IPS-20b (cell line): ENCODE results near the gene TMCC3.

ENCODE experiments used
- H3K27ac ChIP-seq: one replicate; pipeline ENCODE4 v1.5.1; 2013; ENCODE audit warnings: low read length
- H3K27me3 ChIP-seq: 2 replicates; pipeline ENCODE4 v1.6.1; 2013; ENCODE audit warnings: mild to moderate bottlenecking, low read length, inconsistent platforms; ENCODE audit not compliant: insufficient read depth
- H3K36me3 ChIP-seq: 2 replicates; pipeline ENCODE4 v1.6.1; 2013; ENCODE audit warnings: low read depth, mild to moderate bottlenecking, inconsistent platforms, low read length, moderate library complexity; ENCODE audit not compliant: insufficient read depth
- H3K4me1 ChIP-seq: 2 replicates; pipeline ENCODE4 v1.6.1; 2013; ENCODE audit warnings: mild to moderate bottlenecking, control low read depth, inconsistent platforms, low read length, moderate library complexity; ENCODE audit not compliant: insufficient read depth
- H3K4me3 ChIP-seq: 2 replicates; pipeline ENCODE4 v1.5.1; 2013; ENCODE audit warnings: mild to moderate bottlenecking, low read length, inconsistent platforms
- H3K9ac ChIP-seq: 2 replicates; pipeline ENCODE4 v1.6.1; 2013; ENCODE audit warnings: low read depth, mild to moderate bottlenecking, inconsistent platforms, low read length, moderate library complexity
- H3K9me3 ChIP-seq: 2 replicates; pipeline ENCODE4 v1.6.1; 2013; ENCODE audit warnings: mild to moderate bottlenecking, low read depth, low read length, inconsistent platforms; ENCODE audit not compliant: insufficient read depth

The TMCC3 gene

GRCh38 chr12:94644141-94644979 lies 6.0 kb downstream of the TMCC3 start:
- Histone ChIP-seq H3K36me3 (no peaks in the 10 kb centered on the region), H3K4me3 (no peak overlapping the region), H3K9me3 (no peaks in the 10 kb centered on the region), H3K4me1 (no peaks in the 10 kb centered on the region), H3K27me3 (peaks cover 25% of the 10 kb centered on the region), H3K9ac (no peak overlapping the region), H3K27ac (no peak overlapping the region)

GRCh38 chr12:94643606-94644005 lies 6.8 kb downstream of the TMCC3 start:
- Histone ChIP-seq H3K4me1 (no peaks in the 10 kb centered on the region), H3K36me3 (no peaks in the 10 kb centered on the region), H3K9ac (no peak overlapping the region), H3K9me3 (no peaks in the 10 kb centered on the region), H3K27ac (no peak overlapping the region), H3K4me3 (no peak overlapping the region), H3K27me3 (peaks cover 18% of the 10 kb centered on the region)

GRCh38 chr12:94641283-94641682 lies 9.1 kb downstream of the TMCC3 start:
- H3K4me3 ChIP-seq: no peak overlapping the region
- H3K9ac ChIP-seq: no peak overlapping the region
- no peaks in the 10 kb centered on the region for H3K36me3 ChIP-seq
- no peaks in the 10 kb centered on the region for H3K9me3 ChIP-seq
- H3K27ac ChIP-seq: no peak overlapping the region
- no peaks in the 10 kb centered on the region for H3K4me1 ChIP-seq
- H3K27me3 ChIP-seq: no peaks in the 10 kb centered on the region

GRCh38 chr12:94640134-94640928 lies 10.0 kb downstream of the TMCC3 start:
- no peak overlapping the region for H3K27ac ChIP-seq
- H3K36me3 ChIP-seq: no peaks in the 10 kb centered on the region
- H3K9ac ChIP-seq: no peak overlapping the region
- no peak overlapping the region for H3K4me3 ChIP-seq
- H3K4me1 ChIP-seq: no peaks in the 10 kb centered on the region
- H3K9me3 ChIP-seq: no peaks in the 10 kb centered on the region
- H3K27me3 ChIP-seq: no peaks in the 10 kb centered on the region

GRCh38 chr12:94638521-94638920 lies 11.8 kb downstream of the TMCC3 start:
- no peaks in the 10 kb centered on the region for H3K9me3 ChIP-seq
- H3K27me3 ChIP-seq: no peaks in the 10 kb centered on the region
- peaks cover 4% of the 10 kb centered on the region; the same call in 1 of the 2 replicates for H3K4me1 ChIP-seq
- no peak overlapping the region for H3K4me3 ChIP-seq
- no peak overlapping the region for H3K9ac ChIP-seq
- no peak overlapping the region for H3K27ac ChIP-seq
- no peaks in the 10 kb centered on the region for H3K36me3 ChIP-seq

- Histone ChIP-seq H3K9me3 (no peaks in the 10 kb centered on the region), H3K9ac (no peak overlapping the region), H3K27me3 (no peaks in the 10 kb centered on the region), H3K36me3 (no peaks in the 10 kb centered on the region), H3K4me1 (peaks cover 4% of the 10 kb centered on the region; the same call in 1 of the 2 replicates), H3K4me3 (no peak overlapping the region), H3K27ac (no peak overlapping the region)
Measured at GRCh38 chr12:94637390-94638113, 12.8 kb downstream of the TMCC3 start.

- no peak overlapping the region for H3K9ac ChIP-seq
- H3K27ac ChIP-seq: no peak overlapping the region
- H3K36me3 ChIP-seq: no peaks in the 10 kb centered on the region
- H3K4me3 ChIP-seq: no peak overlapping the region
- no peaks in the 10 kb centered on the region for H3K27me3 ChIP-seq
- H3K4me1 ChIP-seq: peaks cover 4% of the 10 kb centered on the region; the same call in 1 of the 2 replicates
- no peaks in the 10 kb centered on the region for H3K9me3 ChIP-seq
Measured at GRCh38 chr12:94636462-94637085, 13.8 kb downstream of the TMCC3 start.

GRCh38 chr12:94634717-94635116 lies 15.6 kb downstream of the TMCC3 start:
- no peak overlapping the region for H3K27ac ChIP-seq
- peaks cover 4% of the 10 kb centered on the region; the same call in 1 of the 2 replicates for H3K4me1 ChIP-seq
- H3K36me3 ChIP-seq: no peaks in the 10 kb centered on the region
- H3K9ac ChIP-seq: no peak overlapping the region
- no peaks in the 10 kb centered on the region for H3K27me3 ChIP-seq
- no peaks in the 10 kb centered on the region for H3K9me3 ChIP-seq
- no peak overlapping the region for H3K4me3 ChIP-seq

- Histone ChIP-seq H3K4me1 (peaks cover 4% of the 10 kb centered on the region; the same call in 1 of the 2 replicates), H3K9me3 (no peaks in the 10 kb centered on the region), H3K4me3 (no peak overlapping the region), H3K27me3 (no peaks in the 10 kb centered on the region), H3K9ac (no peak overlapping the region), H3K27ac (no peak overlapping the region), H3K36me3 (no peaks in the 10 kb centered on the region)
Measured at GRCh38 chr12:94633401-94633800, 17.0 kb downstream of the TMCC3 start.

GRCh38 chr12:94631058-94631457 lies 19.3 kb downstream of the TMCC3 start:
- Histone ChIP-seq H3K4me3 (no peak overlapping the region), H3K9ac (no peak overlapping the region), H3K9me3 (no peaks in the 10 kb centered on the region), H3K27ac (no peak overlapping the region), H3K4me1 (peaks cover 4% of the 10 kb centered on the region; the same call in 1 of the 2 replicates), H3K27me3 (no peaks in the 10 kb centered on the region), H3K36me3 (no peaks in the 10 kb centered on the region)

GRCh38 chr12:94628819-94629472 lies 21.4 kb downstream of the TMCC3 start:
- Histone ChIP-seq H3K9me3 (no peaks in the 10 kb centered on the region), H3K9ac (no peak overlapping the region), H3K27ac (no peak overlapping the region), H3K27me3 (no peaks in the 10 kb centered on the region), H3K36me3 (no peaks in the 10 kb centered on the region), H3K4me1 (no peaks in the 10 kb centered on the region), H3K4me3 (no peak overlapping the region)
